Keratinocyte (primary cell): ENCODE results near the gene ACTN1. TPM values are rescaled to one million over a fixed set of nuclear protein-coding genes. Genes with fewer than 3 reads are reported as not detected.

Experiments
- DNase-seq: peaks from one replicate; pipeline ENCODE4 v3.0.0-alpha.2; 2011; ENCODE audit warnings: low read depth, missing footprints, low spot score
- FAIRE-seq: peaks from 2 replicates; lab custom pipeline; 2011; peaks lifted over from hg19 to GRCh38; lab: Jason Lieb, UNC
- H2AFZ ChIP-seq: 2 replicates; pipeline ENCODE4 v1.6.0; 2012; ENCODE audit warnings: low read length, control low read depth, inconsistent platforms; ENCODE audit not compliant: control insufficient read depth
- H3K27ac ChIP-seq: 2 replicates; pipeline ENCODE4 v1.5.1; 2011; ENCODE audit warnings: low read length; ENCODE audit not compliant: control insufficient read depth, insufficient read depth
- H3K27me3 ChIP-seq: 3 replicates; pipeline ENCODE4 v1.6.0; 2011; ENCODE audit warnings: low read length; ENCODE audit not compliant: control insufficient read depth, insufficient read depth; ENCODE audit errors: extremely low read depth
- H3K36me3 ChIP-seq, 2 experiments: 2 replicates in 1 of 2; 3 replicates in 1 of 2; pipeline ENCODE4 v1.5.1; 2011; ENCODE audit warnings: low read length in 2 of 2, mild to moderate bottlenecking in 1 of 2; ENCODE audit not compliant: control insufficient read depth in 2 of 2, insufficient read depth in 2 of 2; ENCODE audit errors: extremely low read depth in 1 of 2
- H3K4me1 ChIP-seq: 3 replicates; pipeline ENCODE4 v1.5.1; 2011; ENCODE audit warnings: low read length; ENCODE audit not compliant: control insufficient read depth, insufficient read depth; ENCODE audit errors: extremely low read depth
- H3K4me2 ChIP-seq: 3 replicates; pipeline ENCODE4 v1.6.0; 2011; ENCODE audit warnings: low read depth, low read length; ENCODE audit not compliant: control insufficient read depth, insufficient read depth; ENCODE audit errors: extremely low read depth
- H3K4me3 ChIP-seq, 3 experiments: fragments of 200-600 bp in 1 of 3; sonication (generic) in 1 of 3; 2 replicates in 2 of 3; 3 replicates in 1 of 3; pipeline ENCODE4 v1.5.1; 2011 to 2016; ENCODE audit warnings: low read length in 3 of 3, mild to moderate bottlenecking in 3 of 3, control low read depth in 2 of 3, inconsistent platforms in 1 of 3, low read depth in 1 of 3, mixed read lengths in 1 of 3, mixed run types in 1 of 3, moderate library complexity in 1 of 3; ENCODE audit not compliant: control insufficient read depth in 2 of 3, insufficient read depth in 2 of 3; ENCODE audit errors: extremely low read depth in 1 of 3
- H3K79me2 ChIP-seq: 2 replicates; pipeline ENCODE4 v1.6.0; 2012; ENCODE audit warnings: low read length; ENCODE audit not compliant: control insufficient read depth, insufficient read depth
- H3K9ac ChIP-seq: 3 replicates; pipeline ENCODE4 v1.6.0; 2011; ENCODE audit warnings: low read length; ENCODE audit not compliant: control insufficient read depth, insufficient read depth; ENCODE audit errors: extremely low read depth
- H3K9me1 ChIP-seq: 3 replicates; pipeline ENCODE4 v1.6.0; 2011; ENCODE audit warnings: low read length; ENCODE audit not compliant: control insufficient read depth, insufficient read depth; ENCODE audit errors: extremely low read depth
- H3K9me3 ChIP-seq: 2 replicates; pipeline ENCODE4 v1.5.1; 2012; ENCODE audit warnings: low read depth, low read length; ENCODE audit not compliant: control insufficient read depth
- H4K20me1 ChIP-seq: 3 replicates; pipeline ENCODE4 v1.6.0; 2011; ENCODE audit warnings: low read length; ENCODE audit not compliant: control insufficient read depth, insufficient read depth; ENCODE audit errors: extremely low read depth
- EZH2 ChIP-seq: IDR thresholded peaks from one replicate; pipeline ENCODE4 v1.6.1; 2012; ENCODE audit warnings: inconsistent platforms, mild to moderate bottlenecking, low read length, moderate library complexity
- dilution Hi-C: fragments of 300-500 bp; cut with MboI; formaldehyde crosslinking; loops from one replicate; pipeline ENCODE4 v1.7.0; 2020; ENCODE audit warnings: low sequenced_read_pairs; ENCODE audit not compliant: extremely low pct_ligation_motif_present
- polyA plus RNA-seq, 5 experiments: library from polyadenylated mRNA; depleted of rRNA in 3 of 5; stranded (reverse) in 3 of 5; stranded (forward) in 1 of 5; unstranded in 1 of 5; fragments of >200 nt; gene quantifications; 1 replicate in 1 of 5; 2 replicates in 3 of 5; 3 replicates in 1 of 5; pipeline versions ENCODE4 v1.2.1 to v1.2.3, GENCODE V29; 2011 to 2012; ENCODE audit warnings: missing spikeins in 2 of 5, low read depth in 1 of 5, low replicate concordance in 1 of 5
- TF ChIP-seq, protein P1 (sequence below), 3 experiments: IDR thresholded peaks in 1 of 3; conservative IDR thresholded peaks in 1 of 3; optimal IDR thresholded peaks in 1 of 3; 2 replicates in 2 of 3; 3 replicates in 1 of 3; pipeline versions ENCODE3 to v1.5.1; 2011; ENCODE audit warnings: low read length in 3 of 3, mild to moderate bottlenecking in 3 of 3, moderate library complexity in 2 of 3, control low read depth in 1 of 3, inconsistent platforms in 1 of 3; ENCODE audit not compliant: insufficient read depth in 2 of 3; ENCODE audit errors: extremely low read depth in 1 of 3

ACTN1 gene
- polyA plus RNA-seq, 1 donor (not counting 4 experiments of a cell fraction or from before 2014, with no cell fraction given): 558 TPM

DNA sequence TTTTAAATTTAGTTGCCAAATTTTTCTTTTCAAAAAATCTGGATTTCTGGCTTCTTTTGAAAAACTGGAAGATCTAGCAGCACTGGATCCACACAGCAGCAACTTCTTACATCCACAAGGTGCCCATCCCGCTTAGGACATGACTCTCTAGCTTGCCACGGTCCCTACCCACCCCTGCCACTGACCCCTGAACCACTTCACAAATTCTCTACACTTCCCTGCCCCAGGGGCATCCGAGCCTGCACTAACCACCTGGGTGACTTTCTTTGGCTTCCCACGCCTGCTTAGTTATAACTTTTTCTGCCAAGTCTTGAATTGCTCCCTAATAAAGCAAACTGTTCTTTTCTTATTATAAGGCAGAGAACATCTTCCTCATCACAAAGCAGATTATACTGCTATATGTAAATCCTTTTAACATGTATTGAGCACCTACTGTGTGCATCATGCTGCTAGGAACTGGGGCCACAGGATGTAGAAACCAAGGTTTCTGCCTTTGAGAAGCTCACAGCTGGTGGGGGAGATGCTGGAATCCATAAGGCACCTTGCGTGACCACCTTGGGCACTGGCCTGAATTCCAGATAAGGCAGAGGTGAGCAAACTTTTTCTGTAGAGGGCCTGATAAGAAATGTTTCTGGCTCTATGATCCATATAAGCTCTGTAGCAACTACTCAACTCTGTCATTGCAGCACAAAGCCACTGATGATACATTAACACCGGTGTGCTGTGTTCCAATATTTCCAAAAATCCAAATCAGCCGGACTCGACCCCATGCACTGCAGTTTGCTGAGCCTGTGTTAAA lies 59.8 kb downstream of the ACTN1 start:
- Histone ChIP-seq H3K27ac (no peak overlapping the region), H3K79me2 (peaks cover 99% of the 10 kb centered on the region), H3K9me1 (peaks cover 4% of the 10 kb centered on the region), H2AFZ (no peak overlapping the region), H3K4me1 (no peaks in the 10 kb centered on the region), H3K9me3 (no peaks in the 10 kb centered on the region), H3K9ac (no peak overlapping the region), H3K27me3 (no peaks in the 10 kb centered on the region), H3K4me2 (no peak overlapping the region), H3K36me3 (peaks cover 51 to 78% of the 10 kb centered on the region in 2 experiments), H4K20me1 (peaks cover 88% of the 10 kb centered on the region), H3K4me3 (no peak overlapping the region)
- dilution Hi-C loops: no loop called here
- FAIRE-seq (no peak), DNase-seq (no peak)
- TF ChIP-seq EZH2: no peak
- TF ChIP-seq, protein P1, sequence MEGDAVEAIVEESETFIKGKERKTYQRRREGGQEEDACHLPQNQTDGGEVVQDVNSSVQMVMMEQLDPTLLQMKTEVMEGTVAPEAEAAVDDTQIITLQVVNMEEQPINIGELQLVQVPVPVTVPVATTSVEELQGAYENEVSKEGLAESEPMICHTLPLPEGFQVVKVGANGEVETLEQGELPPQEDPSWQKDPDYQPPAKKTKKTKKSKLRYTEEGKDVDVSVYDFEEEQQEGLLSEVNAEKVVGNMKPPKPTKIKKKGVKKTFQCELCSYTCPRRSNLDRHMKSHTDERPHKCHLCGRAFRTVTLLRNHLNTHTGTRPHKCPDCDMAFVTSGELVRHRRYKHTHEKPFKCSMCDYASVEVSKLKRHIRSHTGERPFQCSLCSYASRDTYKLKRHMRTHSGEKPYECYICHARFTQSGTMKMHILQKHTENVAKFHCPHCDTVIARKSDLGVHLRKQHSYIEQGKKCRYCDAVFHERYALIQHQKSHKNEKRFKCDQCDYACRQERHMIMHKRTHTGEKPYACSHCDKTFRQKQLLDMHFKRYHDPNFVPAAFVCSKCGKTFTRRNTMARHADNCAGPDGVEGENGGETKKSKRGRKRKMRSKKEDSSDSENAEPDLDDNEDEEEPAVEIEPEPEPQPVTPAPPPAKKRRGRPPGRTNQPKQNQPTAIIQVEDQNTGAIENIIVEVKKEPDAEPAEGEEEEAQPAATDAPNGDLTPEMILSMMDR (optimal IDR thresholded peaks at IDR 0.05 in 1 of 3, IDR thresholded peaks at IDR 0.05 in 1 of 3, conservative IDR thresholded peaks at IDR 0.05 in 1 of 3; ENCODE audit: extremely low read depth in 1 of 3, insufficient read depth in 2 of 3, low read length in 3 of 3): no peak

GRCh38 chr14:68918612-68919011 lies 60.5 kb downstream of the ACTN1 start:
- Histone ChIP-seq H2AFZ (no peak overlapping the region), H3K9me3 (no peaks in the 10 kb centered on the region), H3K79me2 (peaks cover 99% of the 10 kb centered on the region), H3K27me3 (no peaks in the 10 kb centered on the region), H3K27ac (no peak overlapping the region), H3K4me2 (no peak overlapping the region), H3K9me1 (no peaks in the 10 kb centered on the region), H3K4me1 (no peaks in the 10 kb centered on the region), H3K36me3 (peaks cover 52 to 73% of the 10 kb centered on the region in 2 experiments), H3K9ac (no peak overlapping the region), H4K20me1 (peaks cover 88% of the 10 kb centered on the region), H3K4me3 (no peak overlapping the region)
- DNase-seq (no peak), FAIRE-seq (no peak)
- dilution Hi-C loops: no loop called here
- TF ChIP-seq EZH2: no peak
- TF ChIP-seq, protein P1 (optimal IDR thresholded peaks at IDR 0.05 in 1 of 3, IDR thresholded peaks at IDR 0.05 in 1 of 3, conservative IDR thresholded peaks at IDR 0.05 in 1 of 3; ENCODE audit: extremely low read depth in 1 of 3, insufficient read depth in 2 of 3, low read length in 3 of 3): no peak
